ENCODE data around the gene ESPNL.
"Not testable (repeated sequence)": the region's sequence is repeated elsewhere in the genome, so short reads cannot be mapped to it uniquely, and the experiment has no call there.

The ESPNL gene

GRCh38 chr2:238100049-238100820, at the start of gene ESPNL:
Gene ESPNL, plus strand, starts transcription at chr2:238100340. Its CDS starts 80 bp downstream, at chr2:238100420.
- DNase-seq (ENCODE audit: low read depth in 2 of 2) = no peak

- no peak for DNase-seq (ENCODE audit: low read depth in 2 of 2)
Measured at GRCh38 chr2:238053191-238053776, 46.9 kb upstream of the ESPNL start.

GRCh38 chr2:238055841-238056240, 44.3 kb upstream of the ESPNL start:
- no peak for DNase-seq (ENCODE audit: low read depth in 2 of 2)

GRCh38 chr2:238057696-238058575, 42.2 kb upstream of the ESPNL start:
- DNase-seq (ENCODE audit: low read depth in 2 of 2) = not testable (repeated sequence)

- no peak for DNase-seq (ENCODE audit: low read depth in 2 of 2)
Measured at GRCh38 chr2:238059505-238059904, 40.6 kb upstream of the ESPNL start.

GRCh38 chr2:238060096-238060541, 40.0 kb upstream of the ESPNL start:
- no peak for DNase-seq (ENCODE audit: low read depth in 2 of 2)

GRCh38 chr2:238060542-238061314, 39.4 kb upstream of the ESPNL start, which contains the start of gene SCLY:
Gene SCLY, plus strand, starts transcription at chr2:238061001. Its CDS starts 54 bp downstream, at chr2:238061055.
- DNase-seq (ENCODE audit: low read depth in 2 of 2) = peak; percentile 95

- peak in 1 of 2 donors; percentile 13 for DNase-seq (ENCODE audit: low read depth in 2 of 2)
Measured at GRCh38 chr2:238061315-238062202, 38.6 kb upstream of the ESPNL start.

- DNase-seq (ENCODE audit: low read depth in 2 of 2) = no peak
Measured at GRCh38 chr2:238063414-238064189, 36.5 kb upstream of the ESPNL start.

- DNase-seq (ENCODE audit: low read depth in 2 of 2) = no peak
Measured at GRCh38 chr2:238064376-238064775, 35.8 kb upstream of the ESPNL start.

- no peak for DNase-seq (ENCODE audit: low read depth in 2 of 2)
Measured at GRCh38 chr2:238065071-238065846, 34.9 kb upstream of the ESPNL start.

GRCh38 chr2:238066218-238066617, 33.9 kb upstream of the ESPNL start:
- no peak for DNase-seq (ENCODE audit: low read depth in 2 of 2)

- DNase-seq (ENCODE audit: low read depth in 2 of 2) = not testable (repeated sequence)
Measured at GRCh38 chr2:238066718-238067117, 33.4 kb upstream of the ESPNL start.

- no peak for DNase-seq (ENCODE audit: low read depth in 2 of 2)
Measured at GRCh38 chr2:238067939-238068338, 32.2 kb upstream of the ESPNL start.

- DNase-seq (ENCODE audit: low read depth in 2 of 2) = no peak
Measured at GRCh38 chr2:238069021-238069709, 31.0 kb upstream of the ESPNL start.

- DNase-seq (ENCODE audit: low read depth in 2 of 2) = no peak
Measured at GRCh38 chr2:238069877-238070276, 30.3 kb upstream of the ESPNL start.

GRCh38 chr2:238075397-238075796, 24.7 kb upstream of the ESPNL start:
- no peak for DNase-seq (ENCODE audit: low read depth in 2 of 2)

GRCh38 chr2:238077292-238077691, 22.8 kb upstream of the ESPNL start:
- DNase-seq (ENCODE audit: low read depth in 2 of 2) = no peak

Data from stimulated activated CD8-positive, alpha-beta memory T cell treated with anti-CD3 and anti-CD28 coated beads, Interleukin-2, amount 100 ng/mL, for 48 hours (primary cell).